Pulmonary artery endothelial cell (primary cell): Measurements from ENCODE around the gene ZNF330. TPM values are rescaled to one million over a fixed set of nuclear protein-coding genes. Genes with fewer than 3 reads are reported as not detected.

Experiments
- DNase-seq: peaks from one replicate; pipeline ENCODE4 v3.0.0-alpha.2; 2011; ENCODE audit warnings: low read depth, low spot score
- total RNA-seq: library from RNA; depleted of rRNA; stranded (reverse); fragments of >200 nt; gene quantifications from 2 replicates; pipeline ENCODE4 v1.2.3, GENCODE V29; 2014

The ZNF330 gene
- total RNA-seq, 1 donor from 2014 or later = 32.8 TPM

DNA sequence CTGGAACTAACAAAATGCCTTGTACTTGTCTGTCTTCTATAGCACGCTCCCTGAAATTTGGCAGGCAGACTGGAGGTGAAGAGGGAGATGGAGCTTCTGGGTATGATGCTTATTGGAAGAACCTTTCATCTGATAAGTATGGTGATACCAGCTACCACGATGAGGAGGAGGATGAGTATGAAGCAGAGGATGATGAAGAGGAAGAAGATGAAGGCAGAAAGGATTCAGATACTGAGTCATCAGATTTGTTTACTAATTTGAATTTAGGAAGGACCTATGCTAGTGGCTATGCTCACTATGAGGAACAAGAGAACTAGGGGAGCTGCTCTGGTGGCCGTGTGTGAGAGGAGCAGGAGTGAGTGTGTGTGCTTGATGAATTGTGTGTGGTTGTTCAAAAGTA lies 13.0 kb downstream of the ZNF330 start:
- DNase-seq = no peak

DNA sequence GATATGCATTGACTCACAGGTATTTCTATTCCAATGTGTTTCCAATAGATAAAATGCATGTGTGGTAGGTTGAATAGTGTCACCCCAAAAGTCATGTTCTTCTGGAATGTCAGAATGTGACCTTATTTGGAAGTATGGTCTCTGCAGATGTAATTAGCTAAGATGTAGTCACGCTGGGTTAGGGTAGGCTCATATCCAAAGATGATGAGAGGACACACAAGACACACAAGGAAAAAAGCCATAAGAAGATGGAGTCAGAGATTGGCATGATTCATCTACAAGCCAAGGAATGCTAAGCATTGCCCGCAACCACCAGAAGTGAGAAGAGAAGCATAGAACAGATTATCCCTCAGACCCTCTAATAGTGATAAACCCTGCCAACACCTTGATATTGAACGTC lies 17.5 kb downstream of the ZNF330 start:
- no peak for DNase-seq

DNA sequence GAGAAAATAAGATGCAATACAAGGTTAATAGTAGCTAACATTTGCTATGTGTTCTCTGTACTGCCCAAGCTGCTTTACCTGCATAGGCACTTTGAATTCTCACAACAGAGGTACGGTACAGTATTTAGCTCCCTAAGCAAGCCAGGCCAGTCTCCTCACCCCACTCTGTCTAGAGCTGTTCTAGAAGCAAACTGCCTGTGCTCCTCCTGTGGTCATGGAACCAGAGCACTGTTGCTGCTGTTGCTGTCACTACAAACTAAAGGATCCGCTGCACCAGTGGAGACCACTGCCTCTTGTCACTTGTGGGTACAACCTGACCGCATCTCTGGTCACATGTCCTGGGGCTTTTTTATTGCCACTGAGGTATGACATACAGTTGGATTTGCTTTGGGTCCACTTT lies 19.6 kb downstream of the ZNF330 start:
- DNase-seq = no peak

DNA sequence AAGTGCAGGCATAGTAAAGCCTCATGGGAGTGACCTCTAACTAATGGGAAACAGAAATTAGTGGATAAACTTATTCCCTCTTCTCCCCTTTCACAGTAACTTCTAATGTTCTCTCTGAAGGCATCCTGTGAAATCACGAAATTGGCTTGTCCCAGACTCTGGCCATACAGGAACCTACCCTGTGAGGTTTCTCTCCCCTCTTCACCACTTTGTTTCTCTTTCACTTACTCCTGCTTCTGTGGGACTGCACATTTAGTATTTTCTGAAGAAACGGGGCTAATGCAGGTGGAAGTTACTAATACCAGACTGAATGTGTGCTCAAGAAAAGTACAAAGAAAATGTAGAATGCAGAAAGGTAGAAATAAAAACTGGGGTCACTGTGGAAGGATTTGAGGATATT lies 20.0 kb downstream of the ZNF330 start:
- DNase-seq = no peak

- no peak for DNase-seq
These were observed 21.3 kb downstream of the ZNF330 start for GRCh38 chr4:141241986-141242385.

- DNase-seq = no peak
These were observed 23.7 kb downstream of the ZNF330 start for GRCh38 chr4:141244419-141244818.

- DNase-seq = no peak
These were observed 25.5 kb downstream of the ZNF330 start for GRCh38 chr4:141246243-141246642.

DNA sequence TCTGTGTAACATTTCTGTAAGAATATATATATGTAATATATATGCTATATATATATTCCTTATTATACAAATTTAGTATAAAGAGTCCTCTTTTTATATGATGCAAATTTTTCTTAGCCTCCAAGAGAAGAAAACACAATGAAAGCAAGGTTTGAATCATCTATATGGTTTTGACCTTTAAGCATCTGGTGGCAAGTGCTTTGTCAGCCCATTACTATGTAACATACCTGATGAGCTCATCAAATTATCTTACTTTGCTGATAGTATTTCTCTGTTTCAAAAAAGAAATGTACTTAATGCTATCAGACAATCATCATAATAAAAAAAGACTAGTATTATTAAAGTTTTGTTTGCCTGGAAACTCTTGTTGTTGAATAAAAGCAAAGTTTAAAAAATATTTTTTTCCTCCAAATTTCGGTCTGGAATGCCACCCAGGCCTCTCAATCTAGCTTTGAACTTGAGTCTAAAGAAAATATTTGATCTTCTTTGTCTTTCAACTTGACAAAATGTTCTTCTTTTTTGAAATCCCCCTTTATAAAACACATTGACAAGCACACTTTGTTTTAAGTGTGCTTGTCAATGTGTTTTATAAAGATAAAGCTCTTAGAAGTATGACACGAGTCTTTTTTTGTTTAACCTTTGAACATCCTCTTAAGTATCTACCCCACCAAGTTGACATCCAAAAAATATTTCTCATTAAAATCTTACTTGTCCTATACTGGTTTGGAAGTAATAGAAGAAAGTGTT lies 26.2 kb downstream of the ZNF330 start:
- DNase-seq = no peak

DNA sequence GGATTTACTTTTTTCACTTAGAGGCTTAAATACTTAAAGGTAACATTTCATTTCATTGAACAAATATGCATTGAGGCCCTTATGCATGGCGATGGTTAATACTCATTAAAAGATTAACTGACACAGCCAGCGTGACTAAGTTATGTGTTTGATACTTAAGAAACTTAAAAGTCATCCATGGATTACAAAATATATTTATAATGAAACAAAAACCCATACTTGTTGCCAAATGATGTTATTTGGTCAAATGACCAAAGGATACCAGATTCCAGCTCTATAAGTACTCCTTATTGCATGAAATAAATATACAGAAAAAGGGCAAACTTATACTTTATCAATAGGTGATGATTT lies 26.7 kb downstream of the ZNF330 start:
- no peak for DNase-seq

- no peak for DNase-seq
These were observed 27.3 kb downstream of the ZNF330 start for GRCh38 chr4:141248029-141248428.

GRCh38 chr4:141248486-141248885 lies 27.8 kb downstream of the ZNF330 start:
- DNase-seq = no peak

GRCh38 chr4:141254326-141254725 lies 33.6 kb downstream of the ZNF330 start:
- no peak for DNase-seq

GRCh38 chr4:141255016-141255415 lies 34.3 kb downstream of the ZNF330 start:
- no peak for DNase-seq

DNA sequence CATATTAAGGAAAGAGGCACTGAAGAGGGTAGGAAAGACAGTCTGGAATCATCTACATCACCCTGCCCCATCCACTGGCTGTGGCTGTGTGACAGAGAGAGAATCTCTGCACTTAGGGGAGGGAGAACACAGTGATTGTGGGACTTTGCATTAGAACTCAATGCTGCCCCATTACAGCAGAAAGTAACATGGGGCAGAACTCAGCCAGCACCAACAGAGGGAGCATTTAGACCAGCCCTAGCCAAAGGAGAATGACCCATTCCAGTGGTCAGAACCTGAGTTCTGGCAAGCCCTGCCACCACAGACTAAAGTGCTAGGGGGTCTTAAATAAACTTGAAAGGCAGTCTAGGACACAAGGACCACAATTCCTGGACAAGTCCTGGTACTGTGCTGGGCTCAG lies 37.9 kb downstream of the ZNF330 start:
- no peak for DNase-seq

- no peak for DNase-seq
These were observed 55.1 kb downstream of the ZNF330 start for GRCh38 chr4:141275834-141276233.

DNA sequence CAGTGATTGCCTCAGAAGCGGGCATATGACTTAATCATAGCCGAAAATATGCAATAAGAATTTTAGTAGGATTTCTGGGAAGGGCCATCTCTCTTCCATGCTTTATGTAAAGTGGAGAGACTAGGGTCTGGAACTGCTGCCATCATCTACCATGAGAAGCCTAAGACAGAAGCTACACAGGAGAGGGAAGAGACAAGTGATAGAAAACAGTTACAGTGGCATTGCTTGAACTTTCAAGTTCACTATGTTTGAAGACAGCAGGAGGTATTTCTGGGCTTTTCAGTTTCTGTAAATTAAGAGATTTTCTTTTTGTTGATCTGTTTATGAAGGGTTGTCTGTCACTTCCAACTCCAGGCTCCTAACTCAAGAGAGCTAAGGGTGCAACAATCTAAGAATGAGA lies 62.5 kb downstream of the ZNF330 start:
- no peak for DNase-seq

DNA sequence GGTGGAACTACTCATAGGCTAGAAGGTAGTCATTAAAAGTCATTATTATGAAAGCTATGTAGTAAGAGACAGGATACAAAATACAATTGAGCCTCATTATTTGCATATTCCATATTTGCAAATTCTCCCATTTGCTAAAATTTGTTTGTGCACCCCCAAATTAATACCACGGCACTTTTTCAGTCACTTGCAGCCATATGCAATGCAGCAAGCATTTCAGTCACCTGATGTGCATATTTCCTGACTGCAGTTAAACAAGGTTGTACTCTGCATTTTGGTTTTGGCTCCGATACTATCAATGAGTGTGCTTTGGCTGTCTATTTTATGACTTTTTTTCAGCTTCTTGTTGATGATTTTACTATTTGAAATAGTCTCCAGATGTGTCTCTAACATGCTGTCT lies 62.9 kb downstream of the ZNF330 start:
- DNase-seq = no peak

Other genes with a start within 250 kb of the ZNF330 start
- 0.07 and 0.11 TPM in 2 replicates for gene RNF150, start 87.4 kb upstream of the ZNF330 start, total RNA-seq